Uterus (tissue), 4 donors: Measurements from ENCODE around the gene CLTC. TPM values are rescaled to one million over a fixed set of nuclear protein-coding genes. Genes with fewer than 3 reads are reported as not detected.

Experiments
- DNase-seq, 2 donors: peaks; one replicate each; pipeline ENCODE4 v3.0.0-alpha.2; 2019 to 2020
- H3K27ac ChIP-seq, 2 donors: fragments of 200-600 bp; sonication (generic); 1 replicate in 1 of 2; 2 replicates in 1 of 2; pipeline ENCODE4 v1.5.1; 2016 to 2018
- H3K27me3 ChIP-seq, 2 donors: fragments of 200-600 bp; sonication (generic); one replicate each; pipeline ENCODE4 v1.5.1; 2018 to 2019; ENCODE audit warnings: control low read depth in 1 of 2
- H3K36me3 ChIP-seq, 2 donors: fragments of 200-600 bp; sonication (generic); one replicate each; pipeline ENCODE4 v1.5.1; 2019; ENCODE audit warnings: control low read depth in 1 of 2
- H3K4me1 ChIP-seq, 2 donors: fragments of 200-600 bp; sonication (generic); one replicate each; pipeline ENCODE4 v1.5.1; 2018 to 2019; ENCODE audit warnings: control low read depth in 1 of 2
- H3K4me3 ChIP-seq, 2 donors: fragments of 200-600 bp; sonication (generic); 1 replicate in 1 of 2; 2 replicates in 1 of 2; pipeline ENCODE4 v1.5.1; 2018 to 2019; ENCODE audit warnings: mild to moderate bottlenecking in 1 of 2
- H3K9me3 ChIP-seq, 2 donors: fragments of 200-600 bp; sonication (generic); one replicate each; pipeline ENCODE4 v1.5.1; 2019; ENCODE audit warnings: control low read depth in 1 of 2
- POLR2A ChIP-seq, 2 donors: fragments of 450-650 bp; IDR thresholded peaks; one replicate each; pipeline ENCODE4 v1.6.1; 2016; ENCODE audit warnings: antibody characterized with exemption in 2 of 2, mild to moderate bottlenecking in 1 of 2, moderate library complexity in 1 of 2
- intact Hi-C: fragments of 100-400 bp; cut with DNase I; formaldehyde crosslinking; loops from one replicate; pipeline ENCODE4 v1.15.1; 2023; ENCODE audit warnings: low total_unique reads
- total RNA-seq, 4 donors: library from RNA; depleted of rRNA in 3 of 4; stranded (reverse); fragments of >200 nt in 3 of 4; gene quantifications; one replicate each; pipeline versions ENCODE4 v1.1.0 to v1.2.4, GENCODE V29; 2014 to 2023
- TF ChIP-seq, protein P1 (sequence below), 4 experiments: fragments of 200-600 bp in 2 of 4; fragments of 450-650 bp in 2 of 4; sonication (generic) in 2 of 4; IDR thresholded peaks; one replicate each; pipeline ENCODE4 v1.5.1; 2016 to 2019; ENCODE audit warnings: antibody characterized with exemption in 4 of 4, mild to moderate bottlenecking in 2 of 4, moderate library complexity in 1 of 4
- donor health status: DM: yes; HTN: yes; CAD: no.

Gene CLTC
- total RNA-seq, 4 donors from 2014 or later: 89.7 to 463 (median 245) TPM

DNA sequence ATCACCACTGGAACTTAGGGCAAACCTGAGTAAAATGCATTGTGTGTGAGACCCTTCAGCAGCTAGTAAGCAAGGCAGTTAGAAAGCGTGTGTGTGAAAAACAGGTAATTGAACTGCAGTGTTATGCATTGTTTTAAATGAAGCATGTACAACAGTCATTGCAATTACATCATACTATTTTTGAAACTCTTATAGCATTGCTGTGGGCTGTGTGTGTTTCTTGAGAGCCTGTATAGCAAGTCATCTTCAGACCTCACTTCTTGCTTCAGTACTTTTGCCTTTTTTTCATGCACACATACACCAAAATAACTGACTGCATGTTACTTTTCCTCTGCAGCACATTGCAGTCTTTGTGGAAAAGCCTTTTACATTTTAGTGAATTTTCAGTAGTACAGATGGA is 68.3 kb downstream of the CLTC start:
- Histone ChIP-seq H3K27ac (no peak overlapping the region), H3K4me1 (no peaks in the 10 kb centered on the region), H3K36me3 (no peaks in the 10 kb centered on the region), H3K27me3 (no peaks in the 10 kb centered on the region), H3K9me3 (no peaks in the 10 kb centered on the region), H3K4me3 (no peak overlapping the region)
- TF ChIP-seq, protein P1, sequence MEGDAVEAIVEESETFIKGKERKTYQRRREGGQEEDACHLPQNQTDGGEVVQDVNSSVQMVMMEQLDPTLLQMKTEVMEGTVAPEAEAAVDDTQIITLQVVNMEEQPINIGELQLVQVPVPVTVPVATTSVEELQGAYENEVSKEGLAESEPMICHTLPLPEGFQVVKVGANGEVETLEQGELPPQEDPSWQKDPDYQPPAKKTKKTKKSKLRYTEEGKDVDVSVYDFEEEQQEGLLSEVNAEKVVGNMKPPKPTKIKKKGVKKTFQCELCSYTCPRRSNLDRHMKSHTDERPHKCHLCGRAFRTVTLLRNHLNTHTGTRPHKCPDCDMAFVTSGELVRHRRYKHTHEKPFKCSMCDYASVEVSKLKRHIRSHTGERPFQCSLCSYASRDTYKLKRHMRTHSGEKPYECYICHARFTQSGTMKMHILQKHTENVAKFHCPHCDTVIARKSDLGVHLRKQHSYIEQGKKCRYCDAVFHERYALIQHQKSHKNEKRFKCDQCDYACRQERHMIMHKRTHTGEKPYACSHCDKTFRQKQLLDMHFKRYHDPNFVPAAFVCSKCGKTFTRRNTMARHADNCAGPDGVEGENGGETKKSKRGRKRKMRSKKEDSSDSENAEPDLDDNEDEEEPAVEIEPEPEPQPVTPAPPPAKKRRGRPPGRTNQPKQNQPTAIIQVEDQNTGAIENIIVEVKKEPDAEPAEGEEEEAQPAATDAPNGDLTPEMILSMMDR (IDR thresholded peaks at IDR 0.05): no peak
- TF ChIP-seq POLR2A (IDR thresholded peaks at IDR 0.05): no peak
- DNase-seq: no peak
- intact Hi-C loops: no loop called here

DNA sequence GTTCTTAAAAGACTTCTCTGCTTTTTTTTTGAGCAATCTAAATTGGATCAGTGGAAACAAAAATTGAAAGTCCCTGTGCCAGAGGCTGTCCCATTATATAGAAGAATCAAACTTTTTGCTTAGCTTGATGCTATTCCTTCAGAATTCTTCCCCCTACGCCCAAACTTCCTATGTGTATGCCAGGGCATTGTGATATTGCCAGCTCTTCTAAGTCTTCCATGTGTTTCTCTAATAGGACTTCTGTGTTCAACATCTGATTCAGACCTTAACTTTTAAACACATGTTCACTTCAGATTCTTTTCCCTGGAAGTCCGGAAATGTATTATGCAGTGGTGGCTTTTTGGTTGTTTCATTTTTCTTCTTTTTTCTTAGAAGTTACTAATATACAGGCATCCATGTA is 68.8 kb downstream of the CLTC start:
- TF ChIP-seq, protein P1 (IDR thresholded peaks at IDR 0.05): no peak
- TF ChIP-seq POLR2A (IDR thresholded peaks at IDR 0.05): no peak

DNA sequence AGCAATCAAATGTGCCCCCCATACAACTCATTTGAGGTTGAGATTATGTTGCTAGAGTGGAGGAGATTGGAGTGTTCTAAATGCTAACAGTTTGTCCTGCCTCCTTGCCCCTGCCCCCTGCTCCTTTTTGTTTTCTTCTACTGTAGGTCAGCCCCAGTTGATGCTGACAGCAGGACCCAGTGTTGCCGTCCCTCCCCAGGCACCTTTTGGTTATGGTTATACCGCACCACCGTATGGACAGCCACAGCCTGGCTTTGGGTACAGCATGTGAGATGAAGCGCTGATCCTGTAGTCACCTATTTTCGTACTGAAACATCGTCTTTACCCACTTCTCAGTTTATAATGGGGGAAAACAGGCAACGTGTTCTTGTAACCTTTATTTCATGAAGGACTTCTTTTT is 73.9 kb downstream of the CLTC start:
- Histone ChIP-seq H3K36me3 (no peaks in the 10 kb centered on the region), H3K4me1 (no peaks in the 10 kb centered on the region)

More for the DNA sequence above, 68.8 kb downstream of the CLTC start:
- H3K4me1 ChIP-seq: no peaks in the 10 kb centered on the region
- H3K9me3 ChIP-seq: no peaks in the 10 kb centered on the region
- no peaks in the 10 kb centered on the region for H3K27me3 ChIP-seq
- H3K27ac ChIP-seq: no peak overlapping the region
- no peaks in the 10 kb centered on the region for H3K36me3 ChIP-seq
- H3K4me3 ChIP-seq: no peak overlapping the region
- intact Hi-C loops: no loop called here
- DNase-seq: no peak

DNA sequence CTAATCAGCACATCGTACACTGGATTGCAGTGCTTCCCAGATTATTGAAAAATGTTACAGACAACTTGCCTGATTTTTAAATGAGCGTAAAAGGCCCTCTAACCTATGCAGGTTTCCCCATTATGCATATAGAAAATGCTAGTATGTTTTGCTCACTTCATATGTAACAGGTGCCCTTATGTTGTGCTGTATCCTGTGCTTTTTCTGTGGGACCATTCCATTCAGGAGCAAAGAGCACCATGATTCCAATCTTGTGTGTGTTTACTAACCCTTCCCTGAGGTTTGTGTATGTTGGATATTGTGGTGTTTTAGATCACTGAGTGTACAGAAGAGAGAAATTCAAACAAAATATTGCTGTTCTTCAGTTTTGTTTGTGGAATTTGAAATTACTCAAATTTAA is 74.6 kb downstream of the CLTC start:
- TF ChIP-seq, protein P1 (IDR thresholded peaks at IDR 0.05): no peak
- no peak for TF ChIP-seq POLR2A (IDR thresholded peaks at IDR 0.05)
- H3K4me3 ChIP-seq: no peak overlapping the region
- no peak overlapping the region for H3K27ac ChIP-seq
- H3K4me1 ChIP-seq: no peaks in the 10 kb centered on the region
- intact Hi-C loops: no loop called here
- H3K27me3 ChIP-seq: no peaks in the 10 kb centered on the region
- DNase-seq: no peak
- H3K9me3 ChIP-seq: no peaks in the 10 kb centered on the region
- no peaks in the 10 kb centered on the region for H3K36me3 ChIP-seq

More for the DNA sequence above, 73.9 kb downstream of the CLTC start:
- Histone ChIP-seq H3K9me3 (no peaks in the 10 kb centered on the region), H3K27ac (no peak overlapping the region), H3K4me3 (no peak overlapping the region), H3K27me3 (no peaks in the 10 kb centered on the region)
- no peak for DNase-seq
- intact Hi-C loops: no loop called here
- no peak for TF ChIP-seq POLR2A (IDR thresholded peaks at IDR 0.05)
- TF ChIP-seq, protein P1 (IDR thresholded peaks at IDR 0.05): no peak

DNA sequence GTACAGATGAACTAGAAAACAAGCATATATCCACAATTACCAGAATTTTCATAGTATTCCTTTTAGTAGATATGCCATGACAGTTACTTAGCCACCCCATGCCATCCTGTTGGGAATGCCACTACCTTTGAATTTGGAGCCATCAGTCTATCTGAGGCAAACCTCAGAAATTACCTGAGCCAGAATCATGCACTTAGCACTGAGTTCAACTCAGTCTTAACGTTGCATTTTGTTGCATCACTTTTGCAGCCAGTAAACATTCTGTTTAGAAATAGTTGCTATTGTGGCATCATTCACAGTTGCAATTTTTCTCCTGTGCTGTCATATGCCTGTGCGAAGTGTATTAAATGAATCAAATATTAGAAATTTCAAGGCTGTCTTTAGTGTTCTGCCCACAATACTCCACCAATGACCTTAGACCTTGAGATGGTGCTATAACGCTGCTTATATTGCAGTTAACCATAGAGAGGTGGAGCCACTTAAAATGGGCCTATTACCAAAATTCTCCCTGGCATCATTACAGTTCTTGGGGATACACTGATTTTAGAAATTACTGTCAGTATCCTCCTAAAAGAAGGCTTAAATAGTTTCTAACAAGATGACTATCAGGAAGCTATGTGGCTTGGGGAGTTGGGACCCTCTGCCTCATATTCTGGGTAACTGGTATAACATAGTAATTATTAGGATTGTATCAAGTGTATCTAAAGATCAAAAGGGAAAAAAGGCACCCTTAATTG is 76.4 kb downstream of the CLTC start:
- no peak for DNase-seq
- TF ChIP-seq, protein P1 (IDR thresholded peaks at IDR 0.05): no peak
- TF ChIP-seq POLR2A (IDR thresholded peaks at IDR 0.05): no peak
- Histone ChIP-seq H3K4me1 (no peaks in the 10 kb centered on the region), H3K36me3 (no peaks in the 10 kb centered on the region), H3K9me3 (no peaks in the 10 kb centered on the region), H3K27ac (no peak overlapping the region), H3K4me3 (no peak overlapping the region), H3K27me3 (no peaks in the 10 kb centered on the region)
- intact Hi-C loops: no loop called here
